Dendritic cell treated with granulocyte-macrophage colony-stimulating factor and Interleukin-4, amounts not matched to agents 40 ng/mL and 50 ng/mL, for 4 days (primary cell): ENCODE results near the gene MTX1.
"Not testable (repeated sequence)": the region's sequence is repeated elsewhere in the genome, so short reads cannot be mapped to it uniquely, and the experiment has no call there.

Experiments used
- H3K27ac Mint-ChIP-seq: one replicate; pipeline ENCODE4 v1.8.0; 2022; ENCODE audit warnings: mild to moderate bottlenecking, mixed read lengths
- H3K27me3 Mint-ChIP-seq: one replicate; pipeline ENCODE4 v1.8.0; 2022; ENCODE audit warnings: mild to moderate bottlenecking, mixed read lengths
- H3K36me3 Mint-ChIP-seq: one replicate; pipeline ENCODE4 v1.8.0; 2022; ENCODE audit warnings: low read depth, mixed read lengths
- H3K4me1 Mint-ChIP-seq: one replicate; pipeline ENCODE4 v1.8.0; 2022; ENCODE audit warnings: low read depth, mixed read lengths
- H3K4me3 Mint-ChIP-seq: one replicate; pipeline ENCODE4 v1.8.0; 2022; ENCODE audit warnings: mild to moderate bottlenecking, moderate library complexity, mixed read lengths
- H3K9me3 Mint-ChIP-seq: one replicate; pipeline ENCODE4 v1.8.0; 2022; ENCODE audit warnings: mixed read lengths
- intact Hi-C: fragments of 100-400 bp; cut with micrococcal nuclease; formaldehyde crosslinking; loops from one replicate; pipeline ENCODE4 v1.15.0; 2022

Gene MTX1

DNA sequence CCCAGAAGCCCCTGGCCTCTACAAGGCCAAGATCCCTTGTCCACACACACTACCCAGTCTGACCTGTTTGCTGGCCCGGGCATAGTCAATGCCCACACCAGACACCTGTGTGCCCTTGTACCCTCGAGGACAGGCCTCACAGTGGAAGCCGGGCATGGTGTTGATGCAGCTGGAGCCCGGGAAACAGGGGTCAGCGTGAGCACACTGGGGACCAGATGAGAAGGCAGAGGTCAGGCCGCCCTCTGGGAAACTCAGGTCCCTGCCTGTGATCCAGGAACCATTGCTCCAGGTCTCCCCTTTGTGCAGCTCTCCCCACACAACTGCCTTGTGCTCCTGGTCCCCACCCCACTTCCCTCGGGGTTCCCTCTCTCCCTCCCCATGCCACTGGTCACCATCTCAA, 6.3 kb upstream of the MTX1 start:
- H3K36me3 Mint-ChIP-seq, result peaks cover 12% of the 10 kb centered on the region
- no peak overlapping the region for H3K4me3 Mint-ChIP-seq
- intact Hi-C loops, result no loop called here
- H3K27ac Mint-ChIP-seq, result no peak overlapping the region
- peaks cover 10% of the 10 kb centered on the region for H3K27me3 Mint-ChIP-seq
- H3K9me3 Mint-ChIP-seq, result no peaks in the 10 kb centered on the region
- H3K4me1 Mint-ChIP-seq, result peaks cover 7% of the 10 kb centered on the region

- Mint-ChIP-seq H3K4me1 (peaks cover 14% of the 10 kb centered on the region), H3K36me3 (peaks cover 5% of the 10 kb centered on the region), H3K27me3 (peaks cover 10% of the 10 kb centered on the region), H3K4me3 (no peak overlapping the region), H3K27ac (no peak overlapping the region), H3K9me3 (no peaks in the 10 kb centered on the region)
- intact Hi-C loops, result no loop called here
Observed at GRCh38 chr1:155202731-155203515, 5.6 kb upstream of the MTX1 start.

DNA sequence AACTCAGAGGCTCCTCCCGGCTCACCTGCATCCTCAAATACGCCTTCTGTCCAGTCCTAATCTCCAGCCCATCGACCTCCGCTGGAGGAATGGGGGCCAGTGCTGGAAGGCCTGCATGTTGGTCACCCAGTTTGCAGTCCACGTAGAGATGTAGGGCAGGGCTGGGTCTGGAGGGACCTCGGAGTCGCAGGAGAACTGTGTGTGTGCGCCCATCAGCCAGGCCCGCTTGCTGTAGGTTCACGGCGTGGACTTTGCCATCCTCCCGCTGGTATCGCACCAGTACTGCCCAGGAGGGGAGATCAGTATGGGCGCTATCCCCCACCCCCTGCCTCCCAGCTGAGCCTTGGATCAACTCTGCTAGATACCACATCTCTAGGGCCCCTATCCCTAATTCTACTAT, 3.5 kb upstream of the MTX1 start:
- Mint-ChIP-seq H3K4me1 (peaks cover 30% of the 10 kb centered on the region), H3K4me3 (no peak overlapping the region), H3K9me3 (no peaks in the 10 kb centered on the region), H3K36me3 (peaks cover 5% of the 10 kb centered on the region), H3K27ac (no peak overlapping the region), H3K27me3 (peaks cover 10% of the 10 kb centered on the region)
- intact Hi-C loops, result loop anchor here (5.0 kb wide), 1 partner anchor 37 kb away; a partner anchor contains a TSS

GRCh38 chr1:155205969-155206593, 2.4 kb upstream of the MTX1 start:
- peaks cover 13% of the 10 kb centered on the region for H3K36me3 Mint-ChIP-seq
- intact Hi-C loops, result loop anchor here (5.0 kb wide), 1 partner anchor 36 kb away; a partner anchor contains a TSS
- peaks cover 41% of the 10 kb centered on the region for H3K4me1 Mint-ChIP-seq
- H3K9me3 Mint-ChIP-seq, result no peaks in the 10 kb centered on the region
- no peak overlapping the region for H3K27ac Mint-ChIP-seq
- no peak overlapping the region for H3K4me3 Mint-ChIP-seq
- peaks cover 7% of the 10 kb centered on the region for H3K27me3 Mint-ChIP-seq

GRCh38 chr1:155206891-155207805, 1.3 kb upstream of the MTX1 start:
- peaks cover 51% of the 10 kb centered on the region for H3K4me1 Mint-ChIP-seq
- H3K9me3 Mint-ChIP-seq, result no peaks in the 10 kb centered on the region
- peak overlapping the region; percentile 45 for H3K4me3 Mint-ChIP-seq
- peak overlapping the region; percentile 97 for H3K27ac Mint-ChIP-seq
- intact Hi-C loops, result loop anchor here (5.0 kb wide), 1 partner anchor 35 kb away; a partner anchor contains a TSS
- H3K36me3 Mint-ChIP-seq, result peaks cover 24% of the 10 kb centered on the region
- H3K27me3 Mint-ChIP-seq, result peaks cover 7% of the 10 kb centered on the region

DNA sequence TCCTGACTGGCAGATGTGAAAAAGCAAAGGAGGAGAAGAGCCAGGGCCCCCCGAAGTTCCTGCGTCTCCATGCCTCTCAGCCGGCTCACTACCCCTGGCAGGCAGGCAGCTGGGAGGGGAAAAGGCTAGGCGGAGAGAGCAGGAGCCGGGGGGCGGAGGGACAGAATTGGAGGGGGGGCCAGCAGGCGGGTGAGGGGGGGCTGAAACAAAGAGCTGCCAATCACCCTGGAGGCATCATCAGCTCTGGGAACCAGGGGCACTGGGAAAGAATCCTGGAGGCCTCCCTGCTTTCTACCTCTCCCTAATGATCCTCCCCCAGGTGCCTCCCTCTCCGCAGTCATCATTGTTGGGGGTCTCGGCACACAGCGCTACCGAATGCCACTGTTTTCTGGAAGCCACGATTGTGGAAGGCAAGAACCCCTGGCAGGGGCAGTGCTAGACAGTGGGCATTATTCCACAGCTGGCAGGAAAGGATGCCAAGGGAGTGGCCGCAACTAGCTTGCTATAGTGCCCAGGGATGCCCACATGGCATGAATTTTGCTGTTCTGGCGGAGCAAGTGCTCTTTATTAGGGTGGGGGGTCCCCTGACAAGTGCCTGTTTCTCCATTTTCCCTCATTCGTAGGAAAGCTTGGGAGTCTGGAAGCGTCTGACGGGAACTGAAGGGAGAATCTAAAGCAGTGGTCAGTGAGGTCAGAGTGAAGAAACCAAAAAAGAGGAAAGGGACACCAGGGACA, 522 bp upstream of the MTX1 start, which contains the start of gene THBS3:
THBS3 (minus strand) TSS at position 92 of the 735 bp plus-strand sequence; CDS start at position 71, 21 bp downstream.
- intact Hi-C loops, result loop anchor here (2.0 to 5.0 kb wide), 2 partner anchors 19 to 34 kb away; a partner anchor contains a TSS
- H3K9me3 Mint-ChIP-seq, result no peaks in the 10 kb centered on the region
- H3K4me3 Mint-ChIP-seq, result peak within 1 kb of the TSS; percentile 94
- H3K27ac Mint-ChIP-seq, result peak within 1 kb of the TSS; percentile 97
- peaks cover 4% of the 10 kb centered on the region for H3K27me3 Mint-ChIP-seq
- H3K36me3 Mint-ChIP-seq, result peaks cover 32% of the 10 kb centered on the region
- H3K4me1 Mint-ChIP-seq, result peaks cover 51% of the 10 kb centered on the region

GRCh38 chr1:155209312-155209721, 822 bp downstream of the MTX1 start:
- no peaks in the 10 kb centered on the region for H3K27me3 Mint-ChIP-seq
- peaks cover 51% of the 10 kb centered on the region for H3K4me1 Mint-ChIP-seq
- H3K27ac Mint-ChIP-seq, result peak overlapping the region; percentile 97
- intact Hi-C loops, result loop anchor here (2.0 to 5.0 kb wide), 2 partner anchors 17 to 33 kb away; a partner anchor contains a TSS
- peaks cover 32% of the 10 kb centered on the region for H3K36me3 Mint-ChIP-seq
- H3K4me3 Mint-ChIP-seq, result peak overlapping the region; percentile 94
- H3K9me3 Mint-ChIP-seq, result no peaks in the 10 kb centered on the region

DNA sequence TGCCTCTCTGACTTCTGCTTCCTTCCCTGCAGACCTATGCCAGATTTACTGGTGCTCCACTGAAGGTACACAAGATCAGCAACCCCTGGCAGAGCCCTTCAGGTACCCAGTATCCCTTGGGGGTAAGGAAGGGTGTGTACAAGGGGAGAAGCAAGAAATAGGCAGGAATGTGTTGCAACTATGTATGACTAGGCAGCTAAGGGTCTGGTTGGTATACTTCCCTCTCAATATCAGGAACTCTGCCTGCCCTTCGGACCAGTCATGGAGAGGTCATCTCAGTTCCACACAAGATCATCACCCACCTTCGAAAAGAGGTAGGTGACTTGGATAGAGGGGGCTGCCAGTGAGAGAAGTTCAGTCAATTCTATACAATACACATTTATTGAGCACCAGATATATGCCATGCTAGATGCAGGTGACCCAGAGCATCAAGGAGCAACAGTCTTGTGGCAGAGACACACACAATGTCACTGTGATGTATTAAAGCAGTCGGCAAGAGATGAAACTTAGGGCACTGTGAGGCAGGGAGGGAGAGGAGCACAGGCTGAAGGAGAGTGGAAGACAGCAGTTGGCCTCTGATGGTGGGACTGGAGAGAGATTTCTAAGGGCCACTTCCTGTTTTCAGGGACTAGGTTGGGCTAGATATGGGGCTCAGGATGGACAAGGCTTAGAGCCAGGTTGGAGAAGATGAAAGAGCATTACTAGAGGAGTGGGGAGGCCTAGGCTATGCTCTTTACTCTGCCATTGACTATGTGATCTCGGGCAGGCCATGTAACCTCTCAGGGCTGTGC, 2.0 kb downstream of the MTX1 start:
- H3K27ac Mint-ChIP-seq, result peak overlapping the region; percentile 97
- no peaks in the 10 kb centered on the region for H3K27me3 Mint-ChIP-seq
- intact Hi-C loops, result no loop called here
- no peaks in the 10 kb centered on the region for H3K9me3 Mint-ChIP-seq
- H3K4me1 Mint-ChIP-seq, result peaks cover 60% of the 10 kb centered on the region
- peak overlapping the region; percentile 5 for H3K4me3 Mint-ChIP-seq
- peaks cover 39% of the 10 kb centered on the region for H3K36me3 Mint-ChIP-seq

GRCh38 chr1:155211381-155212050, 3.0 kb downstream of the MTX1 start:
- H3K4me3 Mint-ChIP-seq, intact Hi-C loops, H3K9me3 Mint-ChIP-seq, H3K27me3 Mint-ChIP-seq: not testable (repeated sequence)
- peaks cover 40% of the 10 kb centered on the region for H3K36me3 Mint-ChIP-seq
- H3K27ac Mint-ChIP-seq, result peak overlapping the region; percentile 97
- peaks cover 64% of the 10 kb centered on the region for H3K4me1 Mint-ChIP-seq

- H3K4me3 Mint-ChIP-seq, H3K27me3 Mint-ChIP-seq, intact Hi-C loops, H3K9me3 Mint-ChIP-seq: not testable (repeated sequence)
- peaks cover 44% of the 10 kb centered on the region for H3K36me3 Mint-ChIP-seq
- H3K4me1 Mint-ChIP-seq, result peaks cover 58% of the 10 kb centered on the region
- H3K27ac Mint-ChIP-seq, result peak overlapping the region; percentile 97
Observed at GRCh38 chr1:155212051-155212440, 3.6 kb downstream of the MTX1 start.

DNA sequence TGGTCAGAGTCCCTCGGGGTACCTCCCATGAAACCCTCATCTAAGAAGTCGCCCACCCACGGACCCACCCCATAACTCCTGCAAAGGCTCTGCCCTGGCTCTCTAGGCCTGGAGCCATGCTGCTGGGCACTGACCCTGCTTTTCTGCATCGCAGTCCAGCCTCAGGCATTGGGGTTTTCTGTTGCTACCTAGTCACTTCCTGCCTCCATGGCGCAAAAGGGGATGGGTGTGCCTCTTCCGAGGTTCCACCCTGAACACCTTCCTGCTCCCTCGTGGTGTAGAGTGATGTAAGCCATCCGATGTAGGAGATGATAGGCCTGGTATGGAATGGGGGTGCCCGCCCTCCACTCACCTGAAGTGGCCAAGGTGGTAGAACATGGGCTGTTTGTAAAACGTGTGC, 6.2 kb downstream of the MTX1 start:
- peaks cover 52% of the 10 kb centered on the region for H3K4me1 Mint-ChIP-seq
- intact Hi-C loops, H3K27me3 Mint-ChIP-seq, H3K27ac Mint-ChIP-seq, H3K4me3 Mint-ChIP-seq, H3K9me3 Mint-ChIP-seq: not testable (repeated sequence)
- peaks cover 39% of the 10 kb centered on the region for H3K36me3 Mint-ChIP-seq

- H3K9me3 Mint-ChIP-seq, result no peaks in the 10 kb centered on the region
- H3K4me1 Mint-ChIP-seq, result peaks cover 62% of the 10 kb centered on the region
- H3K27ac Mint-ChIP-seq, result peak overlapping the region; percentile 77
- H3K27me3 Mint-ChIP-seq, result no peaks in the 10 kb centered on the region
- peaks cover 12% of the 10 kb centered on the region for H3K36me3 Mint-ChIP-seq
- no peak overlapping the region for H3K4me3 Mint-ChIP-seq
- intact Hi-C loops, result no loop called here
Observed at GRCh38 chr1:155218854-155219591, 10.5 kb downstream of the MTX1 start.
